Smooth muscle cell (in vitro differentiated cells): Measurements from ENCODE around the gene CTNS. TPM values are rescaled to one million over a fixed set of nuclear protein-coding genes. Genes with fewer than 3 reads are reported as not detected.

Experiments used
- DNase-seq: peaks from one replicate; lab custom pipeline; 2025; ENCODE audit not compliant: unreplicated experiment; lab: John Stamatoyannopoulos, UW
- H2AFZ ChIP-seq: fragments of 200-600 bp; sonication (generic); 2 replicates; pipeline ENCODE4 v1.6.0; 2016; ENCODE audit warnings: antibody characterized with exemption, low read depth, mild to moderate bottlenecking
- H3F3A ChIP-seq: fragments of 200-600 bp; sonication (generic); 2 replicates; pipeline ENCODE4 v1.6.0; 2017; ENCODE audit warnings: antibody characterized with exemption, low read depth
- H3K27ac ChIP-seq: fragments of 200-600 bp; sonication (generic); 2 replicates; pipeline ENCODE4 v1.5.1; 2016; ENCODE audit warnings: low read depth, mild to moderate bottlenecking
- H3K27me3 ChIP-seq: fragments of 200-600 bp; sonication (generic); 2 replicates; pipeline ENCODE4 v1.6.1; 2016; ENCODE audit warnings: low read depth, mild to moderate bottlenecking
- H3K36me3 ChIP-seq: fragments of 200-600 bp; sonication (generic); 2 replicates; pipeline ENCODE4 v1.5.1; 2016; ENCODE audit warnings: low read depth
- H3K4me1 ChIP-seq: fragments of 200-600 bp; sonication (generic); 2 replicates; pipeline ENCODE4 v1.5.1; 2016; ENCODE audit warnings: low read depth
- H3K4me2 ChIP-seq: fragments of 200-600 bp; sonication (generic); 2 replicates; pipeline ENCODE4 v1.6.0; 2016; ENCODE audit warnings: mild to moderate bottlenecking
- H3K4me3 ChIP-seq: fragments of 200-600 bp; sonication (generic); 2 replicates; pipeline ENCODE4 v1.5.1; 2016; ENCODE audit warnings: mild to moderate bottlenecking
- H3K79me2 ChIP-seq: fragments of 200-600 bp; sonication (generic); 2 replicates; pipeline ENCODE4 v1.6.0; 2016; ENCODE audit warnings: low read depth, mild to moderate bottlenecking
- H3K9ac ChIP-seq: fragments of 200-600 bp; sonication (generic); 2 replicates; pipeline ENCODE4 v1.6.0; 2016; ENCODE audit warnings: low read depth
- H3K9me3 ChIP-seq: fragments of 200-600 bp; sonication (generic); replicated peaks from 2 replicates; pipeline ENCODE4 v1.5.1; 2016; ENCODE audit warnings: low read depth
- H4K20me1 ChIP-seq: fragments of 200-600 bp; sonication (generic); 2 replicates; pipeline ENCODE4 v1.6.0; 2016; ENCODE audit warnings: low read depth
- WGBS: methylation state at CpG from one replicate; pipeline ENCODE4 v1.1.7; 2016; ENCODE audit warnings: low lambda C conversion rate; 5-methylcytosine and 5-hydroxymethylcytosine counted together
- polyA plus RNA-seq: library from polyadenylated mRNA; unstranded; fragments of >200 nt; fragmentation: Nextera tagmentation; extraction: Ambion mirVana; gene quantifications from 2 replicates; pipeline ENCODE4 v1.2.1, GENCODE V29; 2016
- total RNA-seq: library from RNA; depleted of rRNA; stranded (reverse); fragments of >200 nt; gene quantifications from 2 replicates; pipeline ENCODE4 v1.2.3, GENCODE V29; 2014
- TF ChIP-seq, protein P1 (sequence below): fragments of 200-600 bp; sonication (generic); IDR thresholded peaks from 2 replicates; pipeline ENCODE4 v1.5.1; 2017; ENCODE audit warnings: borderline replicate concordance, mild to moderate bottlenecking, antibody characterized with exemption; ENCODE audit not compliant: insufficient read depth, poor library complexity, severe bottlenecking

Gene CTNS
- total and polyA plus RNA-seq, 2 experiments from 2014 or later, result 13.7 to 24.9 TPM

- WGBS, result 90% methylated on average over 14 of the region's 14 CpGs
- H3K79me2 ChIP-seq, result no peaks in the 10 kb centered on the region
- H3K9me3 ChIP-seq, result no peaks in the 10 kb centered on the region
Measured at GRCh38 chr17:3688852-3689261, 52.3 kb downstream of the CTNS start.

DNA sequence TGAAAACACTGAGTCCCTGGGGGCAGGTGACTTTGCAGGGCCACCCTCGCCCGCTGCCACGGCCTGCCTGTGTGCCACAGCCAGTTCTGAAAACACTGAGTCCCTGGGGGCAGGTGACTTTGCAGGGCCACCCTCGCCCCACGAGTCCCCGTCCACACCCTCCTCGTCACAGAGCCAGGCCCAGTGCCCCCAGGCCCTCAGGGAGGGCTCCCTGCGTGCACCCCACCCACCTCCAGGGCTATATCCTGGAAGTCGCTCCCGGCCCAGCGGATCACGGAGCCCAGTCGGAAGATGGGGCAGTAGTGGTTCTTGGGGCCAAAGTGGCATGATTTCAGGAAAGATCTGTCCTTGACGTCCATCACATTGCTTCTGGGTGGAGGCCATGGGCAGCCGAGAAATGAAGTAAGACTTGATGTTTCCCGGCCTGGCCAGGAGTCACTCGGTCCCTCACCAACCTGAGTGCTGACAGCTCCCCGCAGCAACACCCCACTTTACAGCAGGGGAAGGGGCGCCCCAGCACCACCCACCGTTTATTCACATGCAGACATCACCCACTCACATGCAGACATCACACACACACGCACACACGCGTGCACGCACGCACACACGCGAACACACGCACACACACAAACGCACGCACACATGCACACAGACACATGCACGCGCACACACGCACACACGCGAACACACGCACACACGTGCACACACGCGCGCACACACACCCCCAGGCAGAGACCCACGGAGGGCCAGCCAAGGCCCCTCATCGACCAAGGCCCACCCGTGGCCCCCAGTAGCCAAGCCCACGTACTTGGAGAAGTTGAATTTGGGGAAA lies 52.9 kb downstream of the CTNS start:
- H3K4me3 ChIP-seq, result no peak overlapping the region
- H2AFZ ChIP-seq, result no peak overlapping the region
- H3K36me3 ChIP-seq, result no peaks in the 10 kb centered on the region
- H3K4me2 ChIP-seq, result no peak overlapping the region
- WGBS, result 95% methylated on average over 39 of the region's 44 CpGs
- no peaks in the 10 kb centered on the region for H3K9me3 ChIP-seq
- peaks cover 18% of the 10 kb centered on the region for H3K27me3 ChIP-seq
- no peaks in the 10 kb centered on the region for H3K4me1 ChIP-seq
- H4K20me1 ChIP-seq, result no peaks in the 10 kb centered on the region
- DNase-seq, result no peak
- H3K27ac ChIP-seq, result no peak overlapping the region
- no peaks in the 10 kb centered on the region for H3K79me2 ChIP-seq
- no peak overlapping the region for H3K9ac ChIP-seq
- TF ChIP-seq, protein P1, sequence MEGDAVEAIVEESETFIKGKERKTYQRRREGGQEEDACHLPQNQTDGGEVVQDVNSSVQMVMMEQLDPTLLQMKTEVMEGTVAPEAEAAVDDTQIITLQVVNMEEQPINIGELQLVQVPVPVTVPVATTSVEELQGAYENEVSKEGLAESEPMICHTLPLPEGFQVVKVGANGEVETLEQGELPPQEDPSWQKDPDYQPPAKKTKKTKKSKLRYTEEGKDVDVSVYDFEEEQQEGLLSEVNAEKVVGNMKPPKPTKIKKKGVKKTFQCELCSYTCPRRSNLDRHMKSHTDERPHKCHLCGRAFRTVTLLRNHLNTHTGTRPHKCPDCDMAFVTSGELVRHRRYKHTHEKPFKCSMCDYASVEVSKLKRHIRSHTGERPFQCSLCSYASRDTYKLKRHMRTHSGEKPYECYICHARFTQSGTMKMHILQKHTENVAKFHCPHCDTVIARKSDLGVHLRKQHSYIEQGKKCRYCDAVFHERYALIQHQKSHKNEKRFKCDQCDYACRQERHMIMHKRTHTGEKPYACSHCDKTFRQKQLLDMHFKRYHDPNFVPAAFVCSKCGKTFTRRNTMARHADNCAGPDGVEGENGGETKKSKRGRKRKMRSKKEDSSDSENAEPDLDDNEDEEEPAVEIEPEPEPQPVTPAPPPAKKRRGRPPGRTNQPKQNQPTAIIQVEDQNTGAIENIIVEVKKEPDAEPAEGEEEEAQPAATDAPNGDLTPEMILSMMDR, result no peak
- H3F3A ChIP-seq, result no peaks in the 10 kb centered on the region

More at GRCh38 chr17:3688852-3689261, 52.3 kb downstream of the CTNS start:
- Histone ChIP-seq H3K4me3 (no peak overlapping the region), H3K9ac (no peak overlapping the region), H4K20me1 (no peaks in the 10 kb centered on the region), H3K27me3 (peaks cover 11% of the 10 kb centered on the region), H3K36me3 (no peaks in the 10 kb centered on the region), H3K4me2 (no peak overlapping the region), H3F3A (no peaks in the 10 kb centered on the region), H2AFZ (no peak overlapping the region), H3K4me1 (no peaks in the 10 kb centered on the region), H3K27ac (no peak overlapping the region)
- no peak for DNase-seq
- TF ChIP-seq, protein P1, result no peak

GRCh38 chr17:3690094-3690715 lies 53.6 kb downstream of the CTNS start:
- Histone ChIP-seq H3K4me2 (no peak overlapping the region), H3K36me3 (no peaks in the 10 kb centered on the region), H3K79me2 (no peaks in the 10 kb centered on the region), H3K9me3 (no peaks in the 10 kb centered on the region), H2AFZ (no peak overlapping the region), H3K4me3 (no peak overlapping the region), H3F3A (no peaks in the 10 kb centered on the region), H3K27ac (no peak overlapping the region), H3K9ac (no peak overlapping the region), H4K20me1 (no peaks in the 10 kb centered on the region), H3K4me1 (no peaks in the 10 kb centered on the region), H3K27me3 (peaks cover 25% of the 10 kb centered on the region)
- 91% methylated on average over 18 of the region's 22 CpGs for WGBS
- TF ChIP-seq, protein P1, result no peak
- DNase-seq, result no peak
